Prostate gland (tissue), 2 donors: ENCODE data around the gene DIPK1B.

ENCODE experiments used
- CTCF ChIP-seq, 4 experiments: fragments of 200-600 bp in 2 of 4; fragments of 450-650 bp in 2 of 4; sonication (generic) in 2 of 4; IDR thresholded peaks; 1 replicate in 3 of 4; 2 replicates in 1 of 4; pipeline ENCODE4 v1.5.1; 2016 to 2019; ENCODE audit warnings: antibody characterized with exemption in 4 of 4, mild to moderate bottlenecking in 2 of 4, moderate library complexity in 2 of 4
- POLR2AphosphoS5 ChIP-seq: sonication (generic); formaldehyde crosslinking; IDR thresholded peaks from one replicate; pipeline ENCODE4 v1.6.1; 2017; ENCODE audit warnings: antibody characterized with exemption

- TF ChIP-seq CTCF (IDR thresholded peaks at IDR 0.05) (no peak), POLR2AphosphoS5 (no peak)
Observed at GRCh38 chr9:136754059-136754572, 41.7 kb downstream of the DIPK1B start.
